WTC11 (cell line): ENCODE data around the gene FDXR.
"Not testable (repeated sequence)": the region's sequence is repeated elsewhere in the genome, so short reads cannot be mapped to it uniquely, and the experiment has no call there.

ENCODE experiments used
- FOXK1 ChIP-seq: sonication (generic); formaldehyde crosslinking; IDR thresholded peaks from 2 replicates; pipeline ENCODE4 v1.8.0; 2022; ENCODE audit warnings: mild to moderate bottlenecking, moderate library complexity, missing genetic modification reagents
- GRHL2 ChIP-seq: fragments of 250-450 bp; sonication (Bioruptor Pico); IDR thresholded peaks from 2 replicates; pipeline ENCODE4 v1.8.0; 2022; ENCODE audit warnings: mild to moderate bottlenecking, moderate library complexity; ENCODE audit not compliant: insufficient replicate concordance, severe bottlenecking
- TF ChIP-seq, protein P1 (sequence below): sonication (generic); formaldehyde crosslinking; IDR thresholded peaks from 2 replicates; pipeline ENCODE4 v1.8.1; 2022; ENCODE audit warnings: mild to moderate bottlenecking, missing genetic modification reagents, moderate library complexity, borderline replicate concordance
- TF ChIP-seq, protein P2 (sequence below): fragments of 250-450 bp; sonication (Bioruptor Pico); IDR thresholded peaks from 2 replicates; pipeline ENCODE4 v1.9.0; 2021; ENCODE audit warnings: mild to moderate bottlenecking

DNA sequence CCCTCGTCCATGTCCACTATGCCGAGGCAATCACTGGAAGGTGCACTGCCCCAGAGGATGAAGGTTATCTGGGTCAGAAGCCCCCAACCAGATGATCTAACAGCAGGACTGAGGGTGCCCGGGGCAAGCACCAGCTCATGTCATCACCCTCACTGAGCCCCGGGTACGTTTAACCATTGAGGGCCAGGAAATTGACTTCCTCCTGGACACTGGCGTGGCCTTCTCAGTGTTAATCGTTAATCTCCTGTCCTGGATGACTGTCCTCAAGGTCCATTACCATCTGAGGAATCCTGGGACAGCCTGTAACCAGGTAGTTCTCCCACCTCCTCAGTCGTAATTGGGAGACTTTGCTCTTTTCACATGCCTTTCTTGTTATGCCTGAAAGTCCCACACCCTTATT is 38.6 kb upstream of the FDXR start:
- TF ChIP-seq, protein P1, sequence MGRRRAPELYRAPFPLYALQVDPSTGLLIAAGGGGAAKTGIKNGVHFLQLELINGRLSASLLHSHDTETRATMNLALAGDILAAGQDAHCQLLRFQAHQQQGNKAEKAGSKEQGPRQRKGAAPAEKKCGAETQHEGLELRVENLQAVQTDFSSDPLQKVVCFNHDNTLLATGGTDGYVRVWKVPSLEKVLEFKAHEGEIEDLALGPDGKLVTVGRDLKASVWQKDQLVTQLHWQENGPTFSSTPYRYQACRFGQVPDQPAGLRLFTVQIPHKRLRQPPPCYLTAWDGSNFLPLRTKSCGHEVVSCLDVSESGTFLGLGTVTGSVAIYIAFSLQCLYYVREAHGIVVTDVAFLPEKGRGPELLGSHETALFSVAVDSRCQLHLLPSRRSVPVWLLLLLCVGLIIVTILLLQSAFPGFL (CRISPR knock-in tag): not testable (repeated sequence)
- not testable (repeated sequence) for TF ChIP-seq FOXK1 (CRISPR knock-in tag); GRHL2
- TF ChIP-seq, protein P2, sequence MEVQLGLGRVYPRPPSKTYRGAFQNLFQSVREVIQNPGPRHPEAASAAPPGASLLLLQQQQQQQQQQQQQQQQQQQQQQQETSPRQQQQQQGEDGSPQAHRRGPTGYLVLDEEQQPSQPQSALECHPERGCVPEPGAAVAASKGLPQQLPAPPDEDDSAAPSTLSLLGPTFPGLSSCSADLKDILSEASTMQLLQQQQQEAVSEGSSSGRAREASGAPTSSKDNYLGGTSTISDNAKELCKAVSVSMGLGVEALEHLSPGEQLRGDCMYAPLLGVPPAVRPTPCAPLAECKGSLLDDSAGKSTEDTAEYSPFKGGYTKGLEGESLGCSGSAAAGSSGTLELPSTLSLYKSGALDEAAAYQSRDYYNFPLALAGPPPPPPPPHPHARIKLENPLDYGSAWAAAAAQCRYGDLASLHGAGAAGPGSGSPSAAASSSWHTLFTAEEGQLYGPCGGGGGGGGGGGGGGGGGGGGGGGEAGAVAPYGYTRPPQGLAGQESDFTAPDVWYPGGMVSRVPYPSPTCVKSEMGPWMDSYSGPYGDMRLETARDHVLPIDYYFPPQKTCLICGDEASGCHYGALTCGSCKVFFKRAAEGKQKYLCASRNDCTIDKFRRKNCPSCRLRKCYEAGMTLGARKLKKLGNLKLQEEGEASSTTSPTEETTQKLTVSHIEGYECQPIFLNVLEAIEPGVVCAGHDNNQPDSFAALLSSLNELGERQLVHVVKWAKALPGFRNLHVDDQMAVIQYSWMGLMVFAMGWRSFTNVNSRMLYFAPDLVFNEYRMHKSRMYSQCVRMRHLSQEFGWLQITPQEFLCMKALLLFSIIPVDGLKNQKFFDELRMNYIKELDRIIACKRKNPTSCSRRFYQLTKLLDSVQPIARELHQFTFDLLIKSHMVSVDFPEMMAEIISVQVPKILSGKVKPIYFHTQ: not testable (repeated sequence)
